ENCODE data around the gene ABHD2.

- no peak for TF ChIP-seq POLR2AphosphoS5 (IDR thresholded peaks at IDR 0.05; ENCODE audit: low read depth, low read length)
- TF ChIP-seq TAF1 (IDR thresholded peaks at IDR 0.05; ENCODE audit: borderline replicate concordance, insufficient read depth, low read length), result no peak
- TF ChIP-seq FOXP2 (optimal IDR thresholded peaks at IDR 0.05; ENCODE audit: borderline replicate concordance, extremely low read depth, extremely low read length, insufficient read depth), result no peak
- TF ChIP-seq REST (IDR thresholded peaks at IDR 0.05; ENCODE audit: insufficient read depth in 1 of 2, low read depth in 2 of 2, low read length in 2 of 2), result no peak
These were observed 37.0 kb downstream of the ABHD2 start for GRCh38 chr15:89125088-89125826.
